Brain microvascular endothelial cell (primary cell): ENCODE results near the gene ALKBH7.
"Not testable (repeated sequence)": the region's sequence is repeated elsewhere in the genome, so short reads cannot be mapped to it uniquely, and the experiment has no call there.

Source experiments
- DNase-seq: peaks from one replicate; pipeline ENCODE4 v3.0.0-alpha.2; 2020
- H3K27ac ChIP-seq: fragments of 250-450 bp; sonication (Bioruptor Pico); 2 replicates; pipeline ENCODE4 v1.5.1; 2020; ENCODE audit warnings: mild to moderate bottlenecking, moderate library complexity
- H3K27me3 ChIP-seq: fragments of 250-450 bp; sonication (Bioruptor Pico); replicated peaks from 2 replicates; pipeline ENCODE4 v1.5.1; 2020; ENCODE audit warnings: mild to moderate bottlenecking
- H3K36me3 ChIP-seq: fragments of 250-450 bp; sonication (Bioruptor Pico); replicated peaks from 2 replicates; pipeline ENCODE4 v1.5.1; 2020; ENCODE audit warnings: mild to moderate bottlenecking
- H3K4me3 ChIP-seq: 2 replicates; pipeline ENCODE4 v1.5.1; 2011; ENCODE audit warnings: low read depth, mild to moderate bottlenecking, control low read depth, low read length, moderate library complexity
- in situ Hi-C: cut with HindIII; loops from 2 replicates; pipeline ENCODE4 v1.10.0; 2017; ENCODE audit warnings: low sequenced_read_pairs, low pct_ligation_motif_present
- TF ChIP-seq, protein P1 (sequence below): IDR thresholded peaks from 2 replicates; pipeline ENCODE4 v1.5.1; 2011; ENCODE audit warnings: low read depth, mild to moderate bottlenecking, moderate library complexity, low read length, control low read depth, inconsistent platforms; ENCODE audit errors: missing control alignments

Gene ALKBH7

DNA sequence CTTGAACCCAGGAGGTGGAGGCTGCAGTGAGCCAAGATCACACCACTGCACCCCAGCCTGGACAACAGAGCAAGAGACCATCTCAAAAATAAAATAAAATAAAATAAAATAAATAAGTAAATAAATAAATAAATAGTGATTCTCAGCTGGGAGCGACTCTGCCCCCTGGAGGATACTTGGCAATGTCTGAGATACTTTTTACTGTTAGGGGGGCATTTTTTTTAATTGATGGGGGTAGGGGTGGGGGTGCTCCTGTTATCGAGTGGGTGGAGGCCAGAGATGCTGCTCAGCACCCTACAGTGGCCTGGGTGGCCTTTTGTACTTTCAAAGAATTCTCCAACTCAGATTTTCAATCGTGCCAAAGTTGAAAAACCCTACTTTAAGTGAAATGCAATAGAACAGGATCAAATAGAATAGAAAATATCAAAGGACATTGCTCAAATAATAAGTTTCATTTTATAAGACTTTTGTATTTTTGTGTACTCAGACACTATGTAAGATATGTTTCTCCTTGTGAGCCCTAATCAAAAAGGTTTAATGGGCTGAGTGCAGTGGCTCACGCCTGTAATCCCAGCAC lies 18.4 kb upstream of the ALKBH7 start:
- Histone ChIP-seq H3K27me3 (no peaks in the 10 kb centered on the region), H3K27ac (no peak overlapping the region), H3K4me3 (no peak overlapping the region), H3K36me3 (no peaks in the 10 kb centered on the region)
- TF ChIP-seq, protein P1, sequence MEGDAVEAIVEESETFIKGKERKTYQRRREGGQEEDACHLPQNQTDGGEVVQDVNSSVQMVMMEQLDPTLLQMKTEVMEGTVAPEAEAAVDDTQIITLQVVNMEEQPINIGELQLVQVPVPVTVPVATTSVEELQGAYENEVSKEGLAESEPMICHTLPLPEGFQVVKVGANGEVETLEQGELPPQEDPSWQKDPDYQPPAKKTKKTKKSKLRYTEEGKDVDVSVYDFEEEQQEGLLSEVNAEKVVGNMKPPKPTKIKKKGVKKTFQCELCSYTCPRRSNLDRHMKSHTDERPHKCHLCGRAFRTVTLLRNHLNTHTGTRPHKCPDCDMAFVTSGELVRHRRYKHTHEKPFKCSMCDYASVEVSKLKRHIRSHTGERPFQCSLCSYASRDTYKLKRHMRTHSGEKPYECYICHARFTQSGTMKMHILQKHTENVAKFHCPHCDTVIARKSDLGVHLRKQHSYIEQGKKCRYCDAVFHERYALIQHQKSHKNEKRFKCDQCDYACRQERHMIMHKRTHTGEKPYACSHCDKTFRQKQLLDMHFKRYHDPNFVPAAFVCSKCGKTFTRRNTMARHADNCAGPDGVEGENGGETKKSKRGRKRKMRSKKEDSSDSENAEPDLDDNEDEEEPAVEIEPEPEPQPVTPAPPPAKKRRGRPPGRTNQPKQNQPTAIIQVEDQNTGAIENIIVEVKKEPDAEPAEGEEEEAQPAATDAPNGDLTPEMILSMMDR, result peak; percentile 72
- in situ Hi-C loops, result no loop called here
- DNase-seq, result no peak

DNA sequence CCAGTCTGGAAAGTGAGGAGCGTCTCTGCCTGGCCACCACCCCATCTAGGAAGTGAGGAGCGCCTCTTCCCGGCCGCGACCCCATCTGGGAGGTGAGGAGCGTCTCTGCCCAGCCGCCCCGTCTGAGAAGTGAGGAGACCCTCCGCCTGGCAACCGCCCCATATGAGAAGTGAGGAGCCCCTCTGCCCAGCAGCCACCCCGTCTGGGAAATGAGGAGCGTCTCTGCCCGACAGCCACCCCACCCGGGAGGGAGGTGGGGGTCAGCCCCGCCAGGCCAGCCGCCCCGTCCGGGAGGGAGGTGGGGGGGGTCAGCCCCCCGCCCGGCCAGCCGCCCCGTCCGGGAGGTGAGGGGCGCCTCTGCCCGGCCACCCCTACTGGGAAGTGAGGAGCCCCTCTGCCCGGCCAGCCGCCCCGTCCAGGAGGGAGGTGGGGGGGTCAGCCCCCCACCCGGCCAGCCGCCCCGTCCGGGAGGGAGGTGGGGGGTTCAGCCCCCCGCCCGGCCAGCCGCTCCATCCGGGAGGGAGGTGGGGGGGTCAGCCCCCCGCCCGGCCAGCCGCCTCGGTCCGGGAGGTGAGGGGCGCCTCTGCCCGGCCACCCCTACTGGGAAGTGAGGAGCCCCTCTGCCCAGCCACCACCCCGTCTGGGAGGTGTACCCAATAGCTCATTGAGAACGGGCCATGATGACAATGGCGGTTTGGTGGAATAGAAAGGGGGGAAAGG lies 17.1 kb upstream of the ALKBH7 start:
- H3K27me3 ChIP-seq, H3K27ac ChIP-seq, in situ Hi-C loops, DNase-seq, H3K4me3 ChIP-seq, H3K36me3 ChIP-seq: not testable (repeated sequence)

DNA sequence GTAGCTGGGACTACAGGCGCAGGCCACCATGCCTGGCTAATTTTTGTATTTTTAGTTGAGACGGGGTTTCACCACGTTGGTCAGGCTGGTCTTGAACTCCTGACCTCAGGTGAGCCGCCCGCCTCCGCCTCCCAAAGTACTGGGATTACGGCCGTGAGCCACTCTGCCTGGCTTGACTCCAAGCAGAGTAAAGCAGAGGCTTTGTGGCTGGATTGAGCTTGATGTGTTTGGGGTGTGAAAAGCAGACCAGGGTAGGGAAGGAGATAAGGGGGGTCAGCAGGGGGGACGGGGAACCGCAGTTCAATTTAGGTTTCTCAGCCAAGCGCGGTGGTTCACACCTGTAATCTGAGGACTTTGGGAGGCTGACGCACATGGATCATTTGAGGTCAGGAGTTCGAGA lies 15.4 kb upstream of the ALKBH7 start:
- Histone ChIP-seq H3K27ac (no peak overlapping the region), H3K4me3 (no peak overlapping the region), H3K27me3 (no peaks in the 10 kb centered on the region), H3K36me3 (no peaks in the 10 kb centered on the region)
- TF ChIP-seq, protein P1, result no peak
- in situ Hi-C loops, result no loop called here
- DNase-seq, result no peak

DNA sequence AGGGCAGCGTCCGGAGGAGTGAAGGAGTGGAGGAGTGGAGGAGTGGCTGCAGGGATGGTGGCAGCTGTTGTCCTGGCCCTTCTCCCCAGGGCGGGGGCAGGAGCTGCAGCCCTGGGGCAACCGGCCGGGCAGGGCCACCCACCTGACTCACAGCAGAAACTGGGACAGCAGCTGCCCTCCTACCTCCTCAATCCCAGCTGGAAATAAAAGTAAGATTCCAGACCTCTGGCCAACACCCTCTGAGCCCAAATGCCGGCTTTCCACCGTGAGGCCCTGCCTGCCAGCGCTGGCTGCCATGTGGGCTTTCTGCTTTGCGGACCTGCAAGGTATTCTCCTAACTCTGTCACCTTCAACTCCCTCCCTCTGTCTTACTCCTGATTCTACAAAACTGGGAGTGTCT lies 14.6 kb upstream of the ALKBH7 start:
- DNase-seq, result no peak
- Histone ChIP-seq H3K27ac (no peak overlapping the region), H3K4me3 (no peak overlapping the region), H3K27me3 (no peaks in the 10 kb centered on the region), H3K36me3 (no peaks in the 10 kb centered on the region)
- in situ Hi-C loops, result no loop called here
- TF ChIP-seq, protein P1, result no peak

DNA sequence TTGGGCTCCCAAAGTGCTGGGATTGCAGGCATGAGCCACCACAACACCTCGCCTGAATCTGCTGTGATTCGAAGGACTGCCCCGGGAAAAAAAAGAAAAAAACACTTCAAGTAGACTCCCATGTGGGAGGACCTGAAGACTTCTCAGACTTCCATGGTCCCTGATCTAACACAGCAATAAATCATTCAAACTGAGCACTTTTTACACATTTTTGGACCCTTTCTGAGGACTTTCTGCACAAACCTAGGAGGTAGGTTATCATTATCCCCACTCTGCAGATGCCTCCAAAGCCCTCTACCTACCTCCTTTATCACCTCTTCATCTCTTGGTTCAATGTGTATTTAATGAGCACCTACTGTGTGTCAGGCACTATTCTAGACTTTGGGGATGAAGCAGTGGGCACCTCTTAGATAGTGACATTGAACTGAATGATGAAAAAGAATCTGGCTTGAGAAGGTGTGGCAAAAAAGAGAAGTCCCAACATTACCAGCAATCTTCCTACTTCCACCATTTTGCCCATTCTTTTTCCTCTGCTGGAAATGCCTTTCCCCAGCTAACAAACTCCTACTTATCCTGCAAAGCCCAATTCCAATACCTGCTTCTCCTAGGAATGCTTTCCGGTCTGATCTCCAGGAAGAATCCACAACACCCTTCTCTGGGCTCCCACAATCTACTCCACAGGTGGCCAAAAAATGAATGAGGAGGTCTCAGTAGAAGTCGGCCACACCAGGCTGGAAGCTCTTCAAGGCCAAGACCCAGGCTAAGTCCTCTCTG lies 12.8 kb upstream of the ALKBH7 start:
- H3K36me3 ChIP-seq, result no peaks in the 10 kb centered on the region
- no peak for DNase-seq
- TF ChIP-seq, protein P1, result no peak
- H3K27me3 ChIP-seq, result no peaks in the 10 kb centered on the region
- in situ Hi-C loops, result no loop called here
- no peak overlapping the region for H3K4me3 ChIP-seq
- no peak overlapping the region for H3K27ac ChIP-seq

DNA sequence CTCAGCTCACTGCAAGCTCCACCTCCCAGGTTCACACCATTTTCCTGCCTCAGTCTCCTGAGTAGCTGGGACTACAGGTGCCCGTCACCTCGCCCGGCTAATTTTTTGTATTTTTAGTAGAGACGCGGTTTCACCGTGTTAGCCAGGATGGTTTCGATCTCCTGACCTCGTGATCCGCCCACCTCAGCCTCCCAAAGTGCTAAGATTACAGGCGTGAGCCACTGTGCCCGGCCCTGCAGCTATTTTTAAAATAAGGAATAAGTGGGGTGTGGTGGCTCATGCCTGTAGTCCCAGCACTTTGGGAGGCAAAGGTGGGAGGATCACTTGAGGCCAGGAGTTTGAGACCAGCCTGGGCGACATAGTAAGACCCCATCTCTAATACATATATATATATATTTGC lies 12.1 kb upstream of the ALKBH7 start:
- in situ Hi-C loops, H3K27me3 ChIP-seq, H3K27ac ChIP-seq, H3K4me3 ChIP-seq, DNase-seq, H3K36me3 ChIP-seq: not testable (repeated sequence)

DNA sequence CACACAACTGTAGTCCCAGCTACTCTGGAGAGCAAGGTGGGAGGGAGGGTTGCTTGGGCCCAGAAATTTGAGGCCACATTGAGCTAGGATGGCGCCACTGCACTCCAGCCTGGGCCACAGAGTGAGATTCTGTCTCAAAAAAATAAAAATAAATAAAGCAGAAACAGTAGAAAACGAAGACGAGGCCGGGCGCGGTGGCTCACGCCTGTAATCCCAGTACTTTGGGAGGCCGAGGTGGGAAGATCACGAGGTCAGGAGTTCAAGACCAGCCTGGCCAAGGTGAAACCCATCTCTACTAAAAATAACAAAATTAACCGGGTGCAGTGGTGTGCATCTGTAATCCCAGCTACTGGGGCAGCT lies 11.8 kb upstream of the ALKBH7 start:
- H3K36me3 ChIP-seq, H3K27ac ChIP-seq, H3K27me3 ChIP-seq, DNase-seq, in situ Hi-C loops: not testable (repeated sequence)
- H3K4me3 ChIP-seq, result peak overlapping the region; percentile 76
